Measurements from ENCODE around the gene SEL1L2. TPM values are rescaled to one million over a fixed set of nuclear protein-coding genes. Genes with fewer than 3 reads are reported as not detected.

The SEL1L2 gene
- total RNA-seq, 2 donors from 2014 or later, result not detected

DNA sequence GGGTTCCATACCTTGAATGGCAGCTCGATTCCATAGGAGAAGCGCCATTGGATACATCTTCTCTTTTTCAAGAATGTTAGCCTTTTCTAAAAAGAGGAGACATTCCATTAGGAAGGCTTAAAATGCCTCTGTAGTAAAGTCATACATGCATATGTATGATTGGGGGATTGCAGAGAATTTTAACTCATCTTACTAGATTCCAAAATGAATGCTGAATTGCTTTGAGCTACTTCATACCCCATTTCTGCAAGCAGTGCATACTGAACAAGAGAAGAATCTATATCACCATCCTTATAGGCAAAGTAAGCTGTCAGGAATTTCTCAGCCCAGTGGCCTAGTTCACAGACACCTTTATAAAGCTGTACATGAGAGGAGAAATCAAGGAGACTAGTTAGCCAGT, 125.3 kb downstream of the SEL1L2 start:
- H3K27ac ChIP-seq (ENCODE audit: low read depth, low read length), result peak overlapping the region; percentile 16
- Mint-ChIP-seq H3K36me3 (ENCODE audit: low read depth) (no peaks in the 10 kb centered on the region), H3K27me3 (ENCODE audit: insufficient read depth) (peaks cover 24% of the 10 kb centered on the region), H3K4me3 (no peak overlapping the region), H3K9me3 (no peaks in the 10 kb centered on the region), H3K27ac (no peak overlapping the region), H3K4me1 (no peaks in the 10 kb centered on the region)
- no peak for DNase-seq
- H3K36me3 ChIP-seq (ENCODE audit: control insufficient read depth, insufficient read depth, low read length), result no peaks in the 10 kb centered on the region
- no peak overlapping the region for H3K4me3 ChIP-seq (ENCODE audit: low read length)
- 86 to 93% methylated on average over 2 of the region's 2 CpGs for WGBS, 2 experiments (ENCODE audit: insufficient coverage in 1 of 2, insufficient read length in 1 of 2)
- no peaks in the 10 kb centered on the region for H3K4me1 ChIP-seq (ENCODE audit: control insufficient read depth, insufficient read depth, low read length)
- H3K9ac ChIP-seq (ENCODE audit: extremely low read depth, low read length, poor library complexity, severe bottlenecking), result no peak overlapping the region
- TF ChIP-seq CTCF (conservative IDR thresholded peaks at IDR 0.05), result no peak
- H3K27me3 ChIP-seq (ENCODE audit: control insufficient read depth, insufficient read depth, low read length, poor library complexity, severe bottlenecking), result peaks cover 58% of the 10 kb centered on the region
- H3K9me3 ChIP-seq (ENCODE audit: control insufficient read depth, low read length), result no peaks in the 10 kb centered on the region

DNA sequence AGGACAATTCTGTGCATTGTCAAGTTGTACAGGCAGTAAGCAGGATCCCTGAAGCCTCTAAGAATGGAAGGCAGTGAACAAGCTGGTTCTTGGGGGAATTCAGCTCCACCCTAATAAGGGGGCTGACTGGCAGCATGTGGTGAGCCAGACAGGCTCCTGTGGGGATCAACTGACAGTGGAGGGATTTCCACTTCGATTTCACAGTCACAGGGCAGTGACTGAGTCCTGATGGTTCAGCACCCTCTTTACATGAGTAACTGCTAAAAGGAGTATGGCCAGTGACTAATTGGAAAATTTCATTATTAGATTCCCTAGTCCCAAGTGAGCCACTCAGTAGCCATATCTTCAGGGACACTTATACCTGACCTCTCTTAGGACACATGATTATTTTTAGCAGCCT, 127.2 kb downstream of the SEL1L2 start:
- no peak for DNase-seq
- Mint-ChIP-seq H3K4me3 (no peak overlapping the region), H3K9me3 (no peaks in the 10 kb centered on the region), H3K36me3 (ENCODE audit: low read depth) (no peaks in the 10 kb centered on the region), H3K27me3 (ENCODE audit: insufficient read depth) (peaks cover 37% of the 10 kb centered on the region), H3K27ac (no peak overlapping the region), H3K4me1 (no peaks in the 10 kb centered on the region)
- Histone ChIP-seq H3K4me1 (ENCODE audit: control insufficient read depth, insufficient read depth, low read length) (no peaks in the 10 kb centered on the region), H3K36me3 (ENCODE audit: control insufficient read depth, insufficient read depth, low read length) (no peaks in the 10 kb centered on the region), H3K27ac (ENCODE audit: low read depth, low read length) (no peak overlapping the region), H3K4me3 (ENCODE audit: low read length) (no peak overlapping the region), H3K27me3 (ENCODE audit: control insufficient read depth, insufficient read depth, low read length, poor library complexity, severe bottlenecking) (peaks cover 74% of the 10 kb centered on the region), H3K9me3 (ENCODE audit: control insufficient read depth, low read length) (no peaks in the 10 kb centered on the region), H3K9ac (ENCODE audit: extremely low read depth, low read length, poor library complexity, severe bottlenecking) (no peak overlapping the region)
- no peak for TF ChIP-seq CTCF (conservative IDR thresholded peaks at IDR 0.05)
- WGBS, 2 experiments (ENCODE audit: insufficient coverage in 1 of 2, insufficient read length in 1 of 2), result 90 to 100% methylated on average over 1 of the region's 1 CpG

- 91 to 100% methylated on average over 2 of the region's 2 CpGs for WGBS, 2 experiments (ENCODE audit: insufficient coverage in 1 of 2, insufficient read length in 1 of 2)
- peaks cover 46% of the 10 kb centered on the region for H3K27me3 Mint-ChIP-seq (ENCODE audit: insufficient read depth)
These were observed 128.2 kb downstream of the SEL1L2 start for GRCh38 chr20:13862245-13862644.

More at GRCh38 chr20:13862245-13862644, 128.2 kb downstream of the SEL1L2 start:
- Histone ChIP-seq H3K4me3 (ENCODE audit: low read length) (no peak overlapping the region), H3K27me3 (ENCODE audit: control insufficient read depth, insufficient read depth, low read length, poor library complexity, severe bottlenecking) (peaks cover 73% of the 10 kb centered on the region), H3K4me1 (ENCODE audit: control insufficient read depth, insufficient read depth, low read length) (no peaks in the 10 kb centered on the region), H3K9me3 (ENCODE audit: control insufficient read depth, low read length) (no peaks in the 10 kb centered on the region), H3K36me3 (ENCODE audit: control insufficient read depth, insufficient read depth, low read length) (no peaks in the 10 kb centered on the region), H3K9ac (ENCODE audit: extremely low read depth, low read length, poor library complexity, severe bottlenecking) (no peak overlapping the region), H3K27ac (ENCODE audit: low read depth, low read length) (no peak overlapping the region)
- peaks cover 2% of the 10 kb centered on the region for H3K4me1 Mint-ChIP-seq
- H3K36me3 Mint-ChIP-seq (ENCODE audit: low read depth), result no peaks in the 10 kb centered on the region
- H3K9me3 Mint-ChIP-seq, result no peaks in the 10 kb centered on the region
- no peak overlapping the region for H3K27ac Mint-ChIP-seq
- no peak for DNase-seq
- TF ChIP-seq CTCF (conservative IDR thresholded peaks at IDR 0.05), result no peak
- no peak overlapping the region for H3K4me3 Mint-ChIP-seq
